Kidney epithelial cell (primary cell): Measurements from ENCODE around the gene NFATC4. TPM values are rescaled to one million over a fixed set of nuclear protein-coding genes. Genes with fewer than 3 reads are reported as not detected.
"Not testable (repeated sequence)": the region's sequence is repeated elsewhere in the genome, so short reads cannot be mapped to it uniquely, and the experiment has no call there.

Source experiments
- DNase-seq: peaks from one replicate; pipeline ENCODE4 v3.0.0-alpha.2; 2010; ENCODE audit warnings: low read depth
- H3K27me3 ChIP-seq: 2 replicates; pipeline ENCODE4 v1.6.0; 2011; ENCODE audit warnings: low read length; ENCODE audit not compliant: control insufficient read depth, insufficient read depth
- H3K36me3 ChIP-seq: 2 replicates; pipeline ENCODE4 v1.5.1; 2011; ENCODE audit warnings: low read length; ENCODE audit not compliant: control insufficient read depth, insufficient read depth
- H3K4me3 ChIP-seq: 2 replicates; pipeline ENCODE4 v1.5.1; 2011; ENCODE audit warnings: low read depth, mild to moderate bottlenecking, control low read depth, low read length
- CTCF ChIP-seq: IDR thresholded peaks from 2 replicates; pipeline ENCODE4 v1.5.1; 2011; ENCODE audit warnings: mild to moderate bottlenecking, moderate library complexity, low read length, control low read depth, inconsistent platforms; ENCODE audit not compliant: insufficient read depth, poor library complexity, severe bottlenecking
- total RNA-seq: library from RNA; depleted of rRNA; stranded (reverse); fragments of >200 nt; gene quantifications from 2 replicates; pipeline ENCODE4 v1.2.3, GENCODE V29; 2015

The NFATC4 gene
- total RNA-seq, 1 donor from 2014 or later: 8.0 TPM

GRCh38 chr14:24353559-24354481 is 14.2 kb upstream of the NFATC4 start:
- Histone ChIP-seq H3K27me3 (peaks cover 10% of the 10 kb centered on the region), H3K36me3 (no peaks in the 10 kb centered on the region), H3K4me3 (no peak overlapping the region)
- no peak for DNase-seq
- no peak for TF ChIP-seq CTCF

GRCh38 chr14:24354482-24354825 is 13.5 kb upstream of the NFATC4 start:
- not testable (repeated sequence) for H3K36me3 ChIP-seq, H3K4me3 ChIP-seq, H3K27me3 ChIP-seq, DNase-seq

GRCh38 chr14:24355009-24355408 is 13.0 kb upstream of the NFATC4 start:
- no peak for DNase-seq
- no peak overlapping the region for H3K4me3 ChIP-seq
- H3K27me3 ChIP-seq: peaks cover 7% of the 10 kb centered on the region
- no peaks in the 10 kb centered on the region for H3K36me3 ChIP-seq
- no peak for TF ChIP-seq CTCF

DNA sequence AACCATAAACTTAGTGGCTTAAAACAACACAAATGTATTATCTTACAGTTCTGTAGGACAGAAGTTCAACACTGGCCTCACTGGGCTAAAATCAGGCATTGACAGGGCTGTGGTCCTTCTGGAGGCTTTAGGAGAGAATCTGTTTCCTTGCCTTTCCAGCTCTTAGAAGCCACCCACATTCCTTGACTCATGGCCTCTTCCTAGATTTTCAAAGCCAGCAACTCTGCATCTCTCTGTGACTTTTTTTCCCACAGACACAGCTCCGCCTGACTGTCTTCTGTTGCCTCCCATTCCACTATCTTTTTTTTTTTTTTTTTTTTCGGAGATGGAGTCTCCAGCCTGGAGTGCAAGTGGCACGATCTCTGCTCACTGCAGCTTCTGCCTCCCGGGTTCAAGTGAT is 11.8 kb upstream of the NFATC4 start:
- DNase-seq: no peak
- TF ChIP-seq CTCF: no peak
- Histone ChIP-seq H3K36me3 (no peaks in the 10 kb centered on the region), H3K27me3 (peaks cover 7% of the 10 kb centered on the region), H3K4me3 (no peak overlapping the region)

- H3K4me3 ChIP-seq: no peak overlapping the region
- no peaks in the 10 kb centered on the region for H3K27me3 ChIP-seq
- no peak for DNase-seq
- no peaks in the 10 kb centered on the region for H3K36me3 ChIP-seq
- TF ChIP-seq CTCF: no peak
Measured at GRCh38 chr14:24360281-24360680, 7.7 kb upstream of the NFATC4 start.

DNA sequence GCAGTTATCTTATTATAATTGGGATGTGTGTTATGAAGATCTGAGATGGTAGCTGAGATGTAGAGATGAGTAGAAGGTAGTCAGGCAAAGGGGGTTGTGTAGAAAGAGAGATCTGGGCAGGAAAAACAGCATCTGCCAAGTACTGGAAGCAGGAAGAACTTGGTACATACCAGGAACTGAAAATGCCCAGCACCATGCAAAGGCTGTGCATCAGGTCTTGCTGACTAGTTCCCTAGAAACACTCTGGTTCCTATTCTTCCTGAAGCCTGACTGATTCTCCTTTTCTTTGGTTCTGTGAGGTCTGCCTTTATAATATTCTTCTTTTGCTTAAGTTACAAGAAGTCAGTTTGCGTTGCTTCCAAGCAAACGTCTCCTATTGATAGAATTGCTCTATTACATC is 6.7 kb upstream of the NFATC4 start:
- H3K36me3 ChIP-seq: no peaks in the 10 kb centered on the region
- H3K27me3 ChIP-seq: no peaks in the 10 kb centered on the region
- no peak for TF ChIP-seq CTCF
- DNase-seq: no peak
- no peak overlapping the region for H3K4me3 ChIP-seq
